Heart left ventricle (tissue), 16 donors: ENCODE results near the gene ZNF536. TPM values are rescaled to one million over a fixed set of nuclear protein-coding genes. Genes with fewer than 3 reads are reported as not detected.

ENCODE experiments used
- ATAC-seq, 4 donors: fragments of 200-7000 bp; cut with Tn5 transposase; one replicate each; pipeline ENCODE4 v1.9.1; 2020 to 2022; ENCODE audit warnings: moderate library complexity in 4 of 4, mild to moderate bottlenecking in 3 of 4, moderate number of reproducible peaks in 1 of 4
- DNase-seq, 5 donors: peaks; one replicate each; pipeline ENCODE4 v3.0.0-alpha.2; 2020
- H3K27ac ChIP-seq, 12 donors: fragments of 200-600 bp; sonication (generic) in 4 of 12; one replicate each; pipeline versions ENCODE4 v1.5.0 to v1.8.0; 2016 to 2022; ENCODE audit warnings: mild to moderate bottlenecking in 2 of 12
- H3K27me3 ChIP-seq, 9 donors: fragments of 200-600 bp; sonication (generic) in 2 of 9; one replicate each; pipeline versions ENCODE4 v1.5.1 to v1.8.0; 2016 to 2022; ENCODE audit warnings: mild to moderate bottlenecking in 3 of 9
- H3K36me3 ChIP-seq, 9 donors: fragments of 200-600 bp; sonication (generic) in 2 of 9; one replicate each; pipeline versions ENCODE4 v1.5.0 to v1.8.0; 2018 to 2022; ENCODE audit warnings: mild to moderate bottlenecking in 2 of 9
- H3K4me1 ChIP-seq, 12 donors: fragments of 200-600 bp; sonication (generic) in 4 of 12; one replicate each; pipeline versions ENCODE4 v1.5.0 to v1.8.0; 2016 to 2022; ENCODE audit warnings: mild to moderate bottlenecking in 3 of 12
- H3K4me3 ChIP-seq, 12 donors: fragments of 200-600 bp; sonication (generic) in 4 of 12; one replicate each; pipeline versions ENCODE4 v1.5.0 to v1.8.0; 2017 to 2022; ENCODE audit warnings: mild to moderate bottlenecking in 9 of 12, moderate library complexity in 4 of 12
- H3K9me3 ChIP-seq, 12 donors: fragments of 200-600 bp; sonication (generic) in 4 of 12; one replicate each; pipeline versions ENCODE4 v1.5.0 to v1.8.0; 2016 to 2022; ENCODE audit warnings: mild to moderate bottlenecking in 1 of 12
- POLR2A ChIP-seq, 2 donors: fragments of 450-650 bp; IDR thresholded peaks; one replicate each; pipeline ENCODE4 v1.6.1; 2017; ENCODE audit warnings: antibody characterized with exemption in 2 of 2, mild to moderate bottlenecking in 2 of 2, moderate library complexity in 2 of 2
- WGBS, 4 donors: extraction: QIAGEN DNeasy Blood & Tissue Kit in 2 of 4; methylation state at CpG; one replicate each; pipeline versions ENCODE4 v1.1.5 to v1.1.7; 2013 to 2018; 5-methylcytosine and 5-hydroxymethylcytosine counted together
- intact Hi-C, 10 donors: fragments of 100-400 bp; cut with DNase I; formaldehyde crosslinking; loops; one replicate each; pipeline versions ENCODE4 v1.11.1 to v1.14.2; 2022
- polyA plus RNA-seq, 2 donors: library from polyadenylated mRNA; stranded (reverse); fragments of 200-250 nt; gene quantifications; one replicate each; pipeline ENCODE4 v1.2.3, GENCODE V29; 2013
- total RNA-seq, 9 donors: library from RNA; depleted of rRNA in 2 of 9; stranded (reverse); fragments of >200 nt in 2 of 9; fragmentation: NEBNext Ultra II Directional in 3 of 9; extraction: Animal tissue kit (Norgen Biotek cat#: 25700) in 3 of 9; gene quantifications; one replicate each; pipeline versions ENCODE4 v1.1.0 to v1.2.4, GENCODE V29; 2016 to 2023
- TF ChIP-seq, protein P1 (sequence below), 12 donors: fragments of 200-600 bp; sonication (generic) in 4 of 12; IDR thresholded peaks; one replicate each; pipeline versions ENCODE4 v1.5.0 to v1.8.0; 2018 to 2022; ENCODE audit warnings: antibody characterized with exemption in 12 of 12, mild to moderate bottlenecking in 5 of 12
- donor health status: ischemic (EF 13 %, LVEDD 7.1; RV severe dilation, severe dysfunction).
- donor health status: healthy with polysubstance abuse.
- donor health status: DM: no; HTN: yes; CAD: no.
- donor health status: DM: no; HTN: no; CAD: no.
- donor health status: ischemic (EF 25% LVEDD 6.9; RV normal size, moderate dysfunction).
- donor health status: ischemic (EF 25% LVEDD 5.7; RV mildly dilated, moderate dysfunction).
- donor health status: healthy.
- donor health status: DM: yes; HTN: yes; CAD: no.
- donor health status: ischemic (EF 35%, LVEDD 5.7; RV mildly dilated, moderate dysfunction).
- donor health status: nonischemic (EF 11% LVEDD 7.7; RV severe dilation, severe dysfunction).
- donor health status: DM: yes; HTN: yes; CAD: no.
- donor health status: PGD.
- donor health status: ischemic (EF 29% LVEDD 5.4; RV normal size, mild dysfunction).
- donor health status: nonischemic (EF 23%, LVEDD 6.1; RV moderate dilation, normal function).

Gene ZNF536
- total and polyA plus RNA-seq, 11 donors = 0.17 to 10.1 (median 2.0) TPM

GRCh38 chr19:30473334-30473867 is 101.2 kb downstream of the ZNF536 start:
- H3K4me3 ChIP-seq = no peak overlapping the region
- TF ChIP-seq POLR2A (IDR thresholded peaks at IDR 0.05) = no peak
- TF ChIP-seq, protein P1, sequence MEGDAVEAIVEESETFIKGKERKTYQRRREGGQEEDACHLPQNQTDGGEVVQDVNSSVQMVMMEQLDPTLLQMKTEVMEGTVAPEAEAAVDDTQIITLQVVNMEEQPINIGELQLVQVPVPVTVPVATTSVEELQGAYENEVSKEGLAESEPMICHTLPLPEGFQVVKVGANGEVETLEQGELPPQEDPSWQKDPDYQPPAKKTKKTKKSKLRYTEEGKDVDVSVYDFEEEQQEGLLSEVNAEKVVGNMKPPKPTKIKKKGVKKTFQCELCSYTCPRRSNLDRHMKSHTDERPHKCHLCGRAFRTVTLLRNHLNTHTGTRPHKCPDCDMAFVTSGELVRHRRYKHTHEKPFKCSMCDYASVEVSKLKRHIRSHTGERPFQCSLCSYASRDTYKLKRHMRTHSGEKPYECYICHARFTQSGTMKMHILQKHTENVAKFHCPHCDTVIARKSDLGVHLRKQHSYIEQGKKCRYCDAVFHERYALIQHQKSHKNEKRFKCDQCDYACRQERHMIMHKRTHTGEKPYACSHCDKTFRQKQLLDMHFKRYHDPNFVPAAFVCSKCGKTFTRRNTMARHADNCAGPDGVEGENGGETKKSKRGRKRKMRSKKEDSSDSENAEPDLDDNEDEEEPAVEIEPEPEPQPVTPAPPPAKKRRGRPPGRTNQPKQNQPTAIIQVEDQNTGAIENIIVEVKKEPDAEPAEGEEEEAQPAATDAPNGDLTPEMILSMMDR (IDR thresholded peaks at IDR 0.05) = no peak
- H3K36me3 ChIP-seq = no peaks in the 10 kb centered on the region
- no peaks in the 10 kb centered on the region for H3K4me1 ChIP-seq
- peaks cover 0 to 4% (median 0%) of the 10 kb centered on the region in 9 donors for H3K27me3 ChIP-seq
- ATAC-seq = no peak
- 76 to 88% (median 82%) methylated on average over 5 of the region's 5 CpGs for WGBS, 4 donors
- no peak for DNase-seq
- peaks cover 0 to 8% (median 0%) of the 10 kb centered on the region in 12 donors for H3K9me3 ChIP-seq
- H3K27ac ChIP-seq = no peak overlapping the region
- intact Hi-C loops = no loop called here

GRCh38 chr19:30476997-30477396 is 104.8 kb downstream of the ZNF536 start:
- peaks cover 0 to 8% (median 0%) of the 10 kb centered on the region in 12 donors for H3K9me3 ChIP-seq
- no peak for ATAC-seq
- H3K4me3 ChIP-seq = no peak overlapping the region
- TF ChIP-seq POLR2A (IDR thresholded peaks at IDR 0.05) = no peak
- TF ChIP-seq, protein P1 (IDR thresholded peaks at IDR 0.05) = no peak
- DNase-seq = no peak
- peaks cover 0 to 4% (median 0%) of the 10 kb centered on the region in 9 donors for H3K27me3 ChIP-seq
- no peaks in the 10 kb centered on the region for H3K36me3 ChIP-seq
- intact Hi-C loops = no loop called here
- WGBS, 4 donors = 78 to 87% (median 85%) methylated on average over 2 of the region's 2 CpGs
- H3K4me1 ChIP-seq = peaks cover 0 to 16% (median 0%) of the 10 kb centered on the region in 12 donors
- H3K27ac ChIP-seq = no peak overlapping the region

- Histone ChIP-seq H3K4me3 (no peak overlapping the region), H3K36me3 (no peaks in the 10 kb centered on the region), H3K9me3 (no peaks in the 10 kb centered on the region), H3K4me1 (peaks cover 0 to 16% (median 0%) of the 10 kb centered on the region in 12 donors), H3K27ac (no peak overlapping the region), H3K27me3 (peaks cover 0 to 4% (median 0%) of the 10 kb centered on the region in 9 donors)
- DNase-seq (peak in 2 of 5 donors; percentile 11 to 34), ATAC-seq (peak in 3 of 4 donors; percentile 42 to 83 (median 53))
- WGBS, 4 donors = 14 to 27% (median 23%) methylated on average over 5 to 7 of the region's 7 CpGs
- intact Hi-C loops = no loop called here
- no peak for TF ChIP-seq POLR2A (IDR thresholded peaks at IDR 0.05)
- TF ChIP-seq, protein P1 (IDR thresholded peaks at IDR 0.05) = no peak
Measured at GRCh38 chr19:30479231-30479630, 107.0 kb downstream of the ZNF536 start.

- WGBS, 4 donors = 34 to 43% (median 38%) methylated on average over 6 of the region's 6 CpGs
- ATAC-seq = no peak
- Histone ChIP-seq H3K36me3 (no peaks in the 10 kb centered on the region), H3K4me3 (no peak overlapping the region), H3K27me3 (peaks cover 0 to 4% (median 0%) of the 10 kb centered on the region in 9 donors), H3K9me3 (no peaks in the 10 kb centered on the region), H3K27ac (no peak overlapping the region), H3K4me1 (peaks cover 0 to 16% (median 0%) of the 10 kb centered on the region in 12 donors)
- no peak for DNase-seq
- intact Hi-C loops = no loop called here
- TF ChIP-seq, protein P1 (IDR thresholded peaks at IDR 0.05) = no peak
- no peak for TF ChIP-seq POLR2A (IDR thresholded peaks at IDR 0.05)
Measured at GRCh38 chr19:30480097-30480496, 107.9 kb downstream of the ZNF536 start.
